ENCODE measurements around the gene TDO2.

Gene TDO2

DNA sequence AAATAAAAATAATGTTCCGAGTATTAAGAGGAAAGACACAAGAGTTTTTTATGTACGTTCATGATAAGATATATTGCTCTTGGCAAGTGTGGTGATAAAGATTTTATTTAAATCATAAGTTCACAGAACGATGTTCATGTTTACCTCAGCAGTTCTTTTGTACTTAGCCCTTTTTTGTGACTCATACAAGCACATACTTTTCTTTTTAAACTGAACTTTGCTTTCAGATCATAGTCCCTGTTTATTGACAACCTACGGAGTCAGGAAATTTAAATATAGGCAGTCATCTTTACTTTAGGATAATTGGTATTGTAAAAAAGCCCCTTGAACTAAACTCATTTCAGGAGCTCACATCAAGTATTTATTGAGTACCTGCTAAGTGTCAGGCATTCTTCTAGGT, 51.4 kb downstream of the TDO2 start:
- no peak for DNase-seq

DNA sequence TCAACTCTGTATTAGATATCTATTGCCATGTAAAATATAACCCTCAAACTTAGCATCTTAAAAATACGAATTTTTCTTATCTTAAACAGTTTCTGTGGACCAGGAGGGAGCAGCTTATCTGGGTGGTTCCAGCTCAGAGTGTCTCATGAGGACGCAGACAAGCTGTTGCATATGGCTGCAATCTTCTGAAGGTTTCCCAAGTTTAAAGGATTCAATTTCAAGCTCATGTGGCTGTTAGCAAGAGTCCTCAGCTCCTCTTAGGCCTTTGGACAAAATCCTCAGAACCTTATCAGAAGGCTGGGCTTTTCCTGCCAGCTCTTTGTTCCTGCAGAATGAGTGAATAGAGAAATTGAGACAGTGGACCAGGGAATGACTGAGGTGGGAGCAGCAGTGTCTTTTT, 53.0 kb downstream of the TDO2 start:
- peak; percentile 10 for DNase-seq

DNA sequence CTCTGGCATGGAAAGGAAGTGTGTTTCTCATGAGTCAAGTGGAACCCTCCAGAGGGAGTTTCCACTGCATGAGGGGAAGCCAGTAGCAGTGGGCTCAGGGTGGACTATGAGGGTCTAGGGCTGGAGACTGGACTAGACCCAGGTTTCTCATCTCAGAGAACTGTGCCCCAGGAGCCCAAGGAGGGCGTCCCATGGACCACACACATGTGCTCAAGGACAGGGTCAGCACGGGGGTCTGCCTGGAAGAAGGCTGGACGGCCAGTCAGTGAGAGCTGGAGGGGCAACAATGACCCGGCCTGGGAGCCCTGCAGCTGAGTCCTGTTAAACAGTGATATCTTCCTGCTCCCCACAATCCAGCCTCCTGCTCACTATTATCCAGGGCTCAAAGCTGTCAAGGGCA, 55.9 kb downstream of the TDO2 start:
- no peak for DNase-seq

DNA sequence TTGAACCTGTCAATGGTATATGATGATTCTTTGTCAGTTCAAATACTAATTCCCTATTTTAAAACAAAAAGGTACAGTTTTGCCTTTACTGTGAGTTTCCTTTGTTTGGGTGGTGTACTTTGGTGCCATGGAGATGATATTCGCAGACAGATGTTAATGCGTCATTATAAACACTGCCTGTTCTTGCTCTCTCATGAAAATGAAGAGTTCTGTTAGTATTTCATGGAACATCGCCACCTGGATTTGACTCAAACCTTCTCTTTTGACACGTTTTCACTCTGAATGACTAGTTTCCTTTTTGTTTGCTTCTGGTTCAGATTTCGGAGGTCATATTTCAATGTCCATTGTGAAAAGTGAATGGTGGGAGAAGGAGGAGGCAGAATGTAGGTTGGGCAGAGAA, 57.0 kb downstream of the TDO2 start:
- DNase-seq, result no peak

DNA sequence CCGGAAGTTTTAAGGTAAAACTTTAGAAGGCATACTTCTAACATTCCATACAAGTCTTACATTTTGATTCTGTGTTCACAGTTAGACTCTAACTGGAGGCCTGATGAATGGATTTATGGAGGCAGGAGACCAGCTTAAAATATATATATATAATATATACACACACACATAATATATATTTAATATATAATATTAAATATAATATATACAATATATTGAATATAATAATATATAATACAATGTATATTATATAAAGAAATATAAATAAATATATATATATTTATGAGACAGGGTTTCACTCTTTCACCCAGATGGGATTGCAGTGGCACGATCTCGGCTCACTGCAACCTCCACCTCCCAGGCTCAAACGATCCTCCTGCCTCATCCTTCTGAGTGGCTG, 58.1 kb downstream of the TDO2 start:
- DNase-seq, result no peak

DNA sequence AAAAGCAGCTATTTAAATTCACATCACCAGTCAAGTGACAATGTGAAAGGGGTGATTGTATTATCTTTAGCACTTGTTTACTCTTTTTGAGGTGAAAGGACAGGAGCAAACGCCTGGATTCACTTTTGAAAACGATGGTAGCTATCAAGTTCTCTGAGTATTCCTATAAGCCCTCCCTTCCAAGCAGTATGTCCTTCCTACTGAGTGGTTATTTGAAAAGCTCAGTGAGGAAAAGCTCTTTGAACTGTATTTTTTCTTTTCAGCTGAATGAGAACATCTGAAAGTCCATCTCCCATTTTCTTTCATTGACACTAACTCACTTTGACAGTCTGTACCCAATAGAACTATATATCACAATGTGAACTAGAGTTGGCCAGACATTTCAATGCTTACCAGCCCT, 59.3 kb downstream of the TDO2 start:
- DNase-seq, result no peak

DNA sequence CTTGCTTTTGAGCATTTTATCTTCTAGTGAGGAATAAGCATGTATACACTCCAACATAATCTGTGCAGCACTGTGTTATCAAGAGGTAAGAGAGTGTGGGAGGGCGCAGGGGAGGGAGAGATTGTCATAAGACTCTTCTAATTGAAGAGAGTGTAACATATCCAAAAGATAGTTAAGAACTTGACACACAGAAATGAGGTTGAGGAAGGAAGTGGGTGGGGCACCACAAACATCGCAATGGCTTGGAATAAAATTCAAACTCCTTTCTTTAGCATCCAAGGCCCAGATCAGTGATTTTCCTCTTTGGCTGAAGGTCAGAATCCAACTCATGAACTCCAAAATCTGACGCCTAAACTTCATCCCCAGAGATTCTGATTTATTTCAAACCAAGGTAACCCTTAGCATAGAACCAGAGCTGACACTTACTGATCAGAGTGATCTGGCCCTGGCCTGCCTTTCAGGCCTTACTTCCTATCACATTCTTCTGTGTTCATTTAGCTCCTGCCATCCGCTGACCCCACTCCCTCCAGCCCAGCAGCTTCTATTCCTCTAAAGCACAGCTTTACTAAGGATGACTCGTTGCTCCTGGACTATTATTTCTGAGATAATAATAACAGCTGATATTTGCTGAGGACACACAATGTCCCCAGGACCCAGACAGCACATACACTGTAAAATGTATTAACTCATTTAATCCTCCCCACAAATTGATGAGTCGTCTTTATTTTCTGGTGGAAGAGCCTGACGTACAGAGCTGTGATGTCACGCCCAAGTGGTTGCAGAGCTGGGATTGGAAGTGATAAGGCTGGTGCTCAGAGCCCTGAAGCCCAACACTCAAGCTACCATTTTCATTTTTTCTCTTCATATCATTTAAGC, 60.8 kb downstream of the TDO2 start:
- peak; percentile 26 for DNase-seq

DNA sequence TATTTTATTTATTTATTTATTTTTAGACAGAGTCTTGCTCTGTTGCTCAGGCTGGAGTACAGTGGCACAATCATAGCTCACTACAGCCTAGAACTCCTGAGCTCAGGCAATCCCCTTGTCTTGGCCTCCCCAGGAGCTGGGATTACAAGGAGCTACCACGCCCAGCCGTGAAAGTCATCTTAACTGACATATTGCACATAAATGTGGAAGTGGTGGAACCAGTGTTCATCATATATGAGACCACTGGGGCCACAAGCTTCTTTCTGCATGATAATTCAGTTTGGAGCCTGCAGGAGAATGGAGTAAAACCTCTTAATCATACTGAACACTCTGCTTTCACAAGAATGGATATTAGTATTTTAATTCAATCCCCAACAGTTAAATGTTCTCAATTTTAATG, 62.7 kb downstream of the TDO2 start:
- DNase-seq, result peak; percentile 46

DNA sequence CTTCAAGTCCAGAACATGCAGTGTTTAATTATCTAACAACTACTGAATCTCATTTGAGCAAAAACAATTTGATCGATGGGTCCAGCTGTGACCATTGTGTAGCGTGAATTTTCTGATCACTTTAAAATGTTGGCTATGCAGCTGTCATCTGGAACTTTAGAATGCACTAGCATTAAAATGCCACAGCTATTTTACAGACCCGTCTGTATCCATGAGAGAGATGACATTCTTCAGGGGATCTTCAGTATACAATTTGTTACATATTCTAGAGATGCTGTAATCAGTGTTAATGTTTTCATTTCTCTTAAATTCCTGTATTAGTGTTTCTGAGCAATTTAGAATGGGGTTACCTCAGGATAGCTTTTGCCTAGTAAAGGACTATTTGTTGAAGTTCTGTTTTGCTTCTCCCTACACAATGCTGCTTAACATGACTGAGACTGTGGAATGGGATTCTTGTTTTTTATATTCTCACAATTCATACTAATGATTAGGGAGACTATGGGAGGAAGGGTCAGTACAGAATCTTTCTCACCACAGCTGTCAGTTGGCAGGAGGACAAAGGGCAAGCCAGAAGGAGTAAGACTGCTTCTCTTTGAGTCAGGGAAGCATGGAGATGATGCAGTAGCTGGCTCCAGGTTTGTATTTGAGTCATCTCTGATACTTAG, 63.4 kb downstream of the TDO2 start:
- no peak for DNase-seq

Measured in OCI-M1 (cell line).